K562 (cell line): ENCODE data around the gene TMEM273. TPM values are rescaled to one million over a fixed set of nuclear protein-coding genes. Genes with fewer than 3 reads are reported as not detected.
A peak's percentile ranks its signal among the peaks of the same experiment; 100 is the strongest.

Source experiments
- BRD9 ChIP-seq: fragments of 450-650 bp; IDR thresholded peaks from 2 replicates; pipeline ENCODE4 v1.6.1; 2018; ENCODE audit warnings: low read depth; ENCODE audit not compliant: partially characterized antibody
- CHD4 ChIP-seq: fragments of 200-600 bp; sonication (generic); IDR thresholded peaks from 3 replicates; pipeline ENCODE4 v1.6.1; 2012; ENCODE audit warnings: low read depth, mild to moderate bottlenecking, mixed read lengths, low read length, inconsistent platforms; ENCODE audit not compliant: insufficient read depth, insufficient replicate concordance, poor library complexity, severe bottlenecking
- CLOCK ChIP-seq: fragments of 250-450 bp; sonication (Bioruptor Pico); IDR thresholded peaks from 2 replicates; pipeline ENCODE4 v1.4.0; 2020; ENCODE audit warnings: mild to moderate bottlenecking, moderate library complexity, borderline replicate concordance
- FOXJ3 ChIP-seq: sonication (generic); formaldehyde crosslinking; IDR thresholded peaks from 2 replicates; pipeline ENCODE4 v1.4.0; 2020; ENCODE audit warnings: mild to moderate bottlenecking, missing genetic modification reagents
- FOXP4 ChIP-seq: sonication (generic); formaldehyde crosslinking; IDR thresholded peaks from 2 replicates; pipeline ENCODE4 v1.8.0; 2022; ENCODE audit warnings: mild to moderate bottlenecking, missing genetic modification reagents, borderline replicate concordance
- GTF2A2 ChIP-seq: IDR thresholded peaks from 2 replicates; pipeline ENCODE4 v1.6.1; 2016; ENCODE audit warnings: mild to moderate bottlenecking, missing genetic modification characterization, missing compliant biosample characterization
- HDAC3 ChIP-seq: fragments of 450-650 bp; IDR thresholded peaks from 2 replicates; pipeline ENCODE4 v1.6.1; 2018; ENCODE audit warnings: borderline replicate concordance, mild to moderate bottlenecking, moderate library complexity; ENCODE audit not compliant: partially characterized antibody
- KHSRP ChIP-seq: fragments of 450-650 bp; IDR thresholded peaks from 2 replicates; pipeline ENCODE4 v1.6.1; 2017
- KLF13 ChIP-seq: fragments of 450-650 bp; IDR thresholded peaks from 2 replicates; pipeline ENCODE4 v1.6.1; 2016; ENCODE audit warnings: missing genetic modification characterization, low read depth, mild to moderate bottlenecking, missing compliant biosample characterization, moderate library complexity, borderline replicate concordance
- MAX ChIP-seq: sonication (generic); formaldehyde crosslinking; IDR thresholded peaks from 2 replicates; pipeline ENCODE4 v1.9.0; 2022; ENCODE audit warnings: mild to moderate bottlenecking, missing genetic modification reagents
- MITF ChIP-seq: IDR thresholded peaks from 2 replicates; pipeline ENCODE4 v1.6.1; 2014; ENCODE audit warnings: antibody characterized with exemption
- NFYB ChIP-seq: IDR thresholded peaks from 2 replicates; pipeline ENCODE4 v1.6.1; 2011; ENCODE audit warnings: mild to moderate bottlenecking, moderate library complexity; ENCODE audit not compliant: insufficient read length; ENCODE audit errors: extremely low read depth
- NR2C2 ChIP-seq, 2 experiments: fragments of 200-800 bp in 1 of 2; sonication (Bioruptor generic) in 1 of 2; sonication (generic) in 1 of 2; formaldehyde crosslinking in 1 of 2; IDR thresholded peaks; 2 replicates each; pipeline versions ENCODE4 v1.6.1 to v1.8.0; 2016 to 2022; ENCODE audit warnings: mild to moderate bottlenecking in 1 of 2, missing compliant biosample characterization in 1 of 2, missing genetic modification characterization in 1 of 2, missing genetic modification reagents in 1 of 2
- PCBP2 ChIP-seq: fragments of 200-400 bp; formaldehyde crosslinking; IDR thresholded peaks from 2 replicates; pipeline ENCODE4 v1.6.1; 2018; ENCODE audit warnings: low read length, low read depth, mild to moderate bottlenecking, moderate library complexity; ENCODE audit not compliant: poor library complexity, severe bottlenecking
- RB1 ChIP-seq: fragments of 450-650 bp; IDR thresholded peaks from 2 replicates; pipeline ENCODE4 v1.6.1; 2017; ENCODE audit warnings: low read depth, mild to moderate bottlenecking
- UBTF ChIP-seq, 2 experiments: IDR thresholded peaks; 2 replicates each; pipeline ENCODE4 v1.6.1; 2012; ENCODE audit warnings: improper control_type of control experiment in 2 of 2, low read depth in 2 of 2, low read length in 2 of 2, borderline replicate concordance in 1 of 2
- ZBED1 ChIP-seq: IDR thresholded peaks from 2 replicates; pipeline ENCODE4 v1.6.1; 2014
- polyA plus RNA-seq, 8 experiments: library from polyadenylated mRNA; depleted of rRNA in 4 of 8; stranded (reverse) in 5 of 8; unstranded in 3 of 8; fragments of >200 nt; fragmentation: Nextera tagmentation in 2 of 8; fragmentation: Illumina TruSeq in 1 of 8; extraction: Ambion mirVana in 2 of 8; extraction: Trizol in 1 of 8; gene quantifications; 2 replicates each; pipeline versions ENCODE4 v1.2.1 to v1.2.3, GENCODE V29; 2011 to 2014; ENCODE audit warnings: inconsistent platforms in 1 of 8, missing spikeins in 1 of 8
- total RNA-seq, 7 experiments: library from RNA; depleted of rRNA in 6 of 7; stranded (reverse); fragments of >200 nt in 6 of 7; fragmentation: Illumina TruSeq in 2 of 7; extraction: Trizol in 2 of 7; gene quantifications; 2 replicates each; pipeline versions ENCODE4 v1.2.1 to v1.2.3, GENCODE V29; 2011 to 2021; ENCODE audit warnings: low replicate concordance in 1 of 7

Gene TMEM273
- total and polyA plus RNA-seq, 9 of the 15 experiments (the other 6 are each of a cell fraction or from before 2014, with no cell fraction given), result 39.2 to 131 (median 95.6) TPM

- TF ChIP-seq FOXP4 (CRISPR knock-in tag) (no peak), NFYB (no peak), UBTF (IDR thresholded peaks at IDR 0.05; ENCODE audit: borderline replicate concordance in 1 of 2, low read depth in 2 of 2, low read length in 2 of 2) (peak in 1 of 2 experiments; percentile 89; a peak in 3 of 4 replicates), HDAC3 (no peak), BRD9 (no peak), FOXJ3 (no peak), MITF (no peak), NR2C2 (CRISPR knock-in tag; IDR thresholded peaks at IDR 0.05) (no peak), NR2C2 (tag; IDR thresholded peaks at IDR 0.05) (no peak), PCBP2 (no peak), CHD4 (no peak), GTF2A2 (no peak), ZBED1 (no peak), MAX (peak; percentile 64; the same call in 1 of the 2 replicates), KHSRP (0 out of 2 replicates have a peak, but pooled peaks have one; percentile 45), RB1 (no peak), CLOCK (CRISPR knock-in tag) (no peak), KLF13 (tag) (no peak)
Observed at GRCh38 chr10:49173201-49173772, 14.9 kb downstream of the TMEM273 start (continued).
